8988T (cell line): ENCODE data around the gene KRTAP10-4.
"Not testable (repeated sequence)": the region's sequence is repeated elsewhere in the genome, so short reads cannot be mapped to it uniquely, and the experiment has no call there.

Source experiments
- DNase-seq: peaks from one replicate; pipeline ENCODE4 v3.0.0; 2011

The KRTAP10-4 gene

DNA sequence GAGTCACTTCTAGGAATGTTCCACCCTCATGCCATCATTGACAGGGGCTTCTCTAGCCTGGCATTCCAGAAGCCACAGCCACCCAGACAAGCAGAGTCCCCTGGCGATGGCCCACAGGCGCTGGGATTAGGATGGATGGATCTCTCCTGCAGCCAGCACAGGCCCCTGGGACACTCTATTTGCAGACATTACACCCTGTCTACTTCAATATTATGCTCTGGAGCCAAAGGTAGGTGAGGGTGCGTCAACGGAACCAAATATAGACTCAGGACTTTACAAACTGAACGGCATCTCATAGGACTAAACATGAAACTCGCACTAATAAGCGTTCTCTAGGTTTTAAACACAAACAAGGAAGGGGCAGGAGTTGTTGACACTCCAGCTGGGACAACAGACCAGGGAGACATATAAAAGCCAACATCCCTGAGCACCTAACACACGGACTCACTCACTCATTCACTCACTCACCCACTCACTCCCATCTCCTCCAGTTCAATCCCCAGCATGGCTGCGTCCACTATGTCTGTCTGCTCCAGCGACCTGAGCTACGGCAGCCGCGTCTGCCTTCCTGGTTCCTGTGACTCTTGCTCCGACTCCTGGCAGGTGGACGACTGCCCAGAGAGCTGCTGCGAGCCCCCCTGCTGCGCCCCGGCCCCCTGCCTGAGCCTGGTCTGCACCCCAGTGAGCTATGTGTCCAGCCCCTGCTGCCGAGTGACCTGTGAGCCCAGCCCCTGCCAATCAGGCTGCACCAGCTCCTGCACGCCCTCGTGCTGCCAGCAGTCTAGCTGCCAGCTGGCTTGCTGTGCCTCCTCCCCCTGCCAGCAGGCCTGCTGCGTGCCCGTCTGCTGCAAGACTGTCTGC lies 26.8 kb downstream of the KRTAP10-4 start, which contains the start of gene KRTAP10-7:
KRTAP10-7 (plus strand) TSS at position 480 of the 861 bp plus-strand sequence; CDS start at position 505, 25 bp downstream.
- not testable (repeated sequence) for DNase-seq

DNA sequence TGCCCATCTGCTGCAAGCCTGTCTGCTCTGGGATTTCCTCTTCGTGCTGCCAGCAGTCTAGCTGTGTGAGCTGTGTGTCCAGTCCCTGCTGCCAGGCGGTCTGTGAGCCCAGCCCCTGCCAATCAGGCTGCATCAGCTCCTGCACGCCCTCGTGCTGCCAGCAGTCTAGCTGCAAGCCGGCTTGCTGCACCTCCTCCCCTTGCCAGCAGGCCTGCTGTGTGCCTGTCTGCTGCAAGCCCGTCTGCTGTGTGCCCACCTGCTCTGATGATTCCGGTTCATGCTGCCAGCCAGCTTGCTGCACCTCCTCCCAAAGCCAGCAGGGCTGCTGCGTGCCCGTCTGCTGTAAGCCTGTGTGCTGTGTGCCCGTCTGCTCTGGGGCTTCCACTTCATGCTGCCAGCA lies 27.6 kb downstream of the KRTAP10-4 start:
- not testable (repeated sequence) for DNase-seq

DNA sequence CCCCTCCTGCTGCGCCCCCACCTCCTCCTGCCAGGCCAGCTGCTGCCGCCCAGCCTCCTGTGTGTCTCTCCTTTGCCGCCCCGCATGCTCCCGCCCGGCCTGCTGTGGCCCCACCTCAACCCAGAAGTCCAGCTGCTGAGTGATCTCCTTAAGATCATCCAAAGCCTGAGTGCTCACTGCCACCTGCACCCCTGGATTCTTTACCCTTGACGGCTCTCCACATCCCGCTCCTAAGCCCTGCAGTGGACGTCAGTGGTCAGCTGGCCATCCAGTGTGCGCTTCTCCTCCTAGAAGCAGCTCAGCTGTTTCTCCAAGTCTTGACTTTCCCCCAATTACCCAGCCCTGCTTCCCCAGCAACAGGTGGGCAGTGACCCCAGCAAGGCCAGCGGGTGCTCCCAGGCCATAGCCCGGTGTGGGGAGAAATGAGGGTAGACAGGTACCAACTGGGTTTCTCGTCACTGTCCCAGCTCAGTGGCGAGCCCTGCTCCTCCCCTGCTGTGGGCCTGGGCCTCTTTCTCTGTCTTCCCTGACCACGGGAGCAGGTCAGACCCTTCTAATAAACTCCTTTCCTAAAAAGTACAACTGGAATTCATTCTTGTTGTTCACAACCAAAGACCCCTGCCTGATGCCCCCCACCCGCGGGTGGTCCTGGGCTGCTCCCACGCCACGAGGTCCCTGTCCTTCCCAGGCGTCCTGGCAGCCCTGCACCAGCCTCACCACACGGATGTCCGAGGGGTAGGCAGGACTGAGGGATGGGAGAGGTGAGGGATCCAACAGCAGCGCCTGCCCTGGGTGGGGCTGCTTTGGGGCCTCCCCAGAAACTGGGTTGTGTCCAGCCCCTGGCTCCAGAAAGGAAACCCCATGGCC lies 28.3 kb downstream of the KRTAP10-4 start:
- DNase-seq, result no peak

DNA sequence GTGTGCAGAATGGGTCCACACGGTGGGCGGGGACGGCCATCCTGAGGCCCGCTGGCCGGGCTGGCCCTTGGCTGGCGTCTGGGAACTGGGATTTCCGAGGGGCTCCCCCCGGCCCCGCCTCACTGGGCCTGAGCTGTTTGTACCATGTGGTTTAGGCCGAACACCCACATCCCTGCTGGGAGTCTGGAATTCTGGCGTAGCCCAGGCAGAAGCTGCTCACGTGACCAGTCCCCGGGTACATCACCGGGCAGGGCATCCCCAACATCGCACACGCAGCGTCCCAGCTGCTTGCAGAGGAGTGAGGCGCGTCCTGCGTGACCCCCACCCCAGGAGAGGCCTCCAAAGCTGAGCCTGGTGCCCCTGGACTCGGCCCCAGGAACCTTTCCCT lies 28.9 kb downstream of the KRTAP10-4 start:
- no peak for DNase-seq

DNA sequence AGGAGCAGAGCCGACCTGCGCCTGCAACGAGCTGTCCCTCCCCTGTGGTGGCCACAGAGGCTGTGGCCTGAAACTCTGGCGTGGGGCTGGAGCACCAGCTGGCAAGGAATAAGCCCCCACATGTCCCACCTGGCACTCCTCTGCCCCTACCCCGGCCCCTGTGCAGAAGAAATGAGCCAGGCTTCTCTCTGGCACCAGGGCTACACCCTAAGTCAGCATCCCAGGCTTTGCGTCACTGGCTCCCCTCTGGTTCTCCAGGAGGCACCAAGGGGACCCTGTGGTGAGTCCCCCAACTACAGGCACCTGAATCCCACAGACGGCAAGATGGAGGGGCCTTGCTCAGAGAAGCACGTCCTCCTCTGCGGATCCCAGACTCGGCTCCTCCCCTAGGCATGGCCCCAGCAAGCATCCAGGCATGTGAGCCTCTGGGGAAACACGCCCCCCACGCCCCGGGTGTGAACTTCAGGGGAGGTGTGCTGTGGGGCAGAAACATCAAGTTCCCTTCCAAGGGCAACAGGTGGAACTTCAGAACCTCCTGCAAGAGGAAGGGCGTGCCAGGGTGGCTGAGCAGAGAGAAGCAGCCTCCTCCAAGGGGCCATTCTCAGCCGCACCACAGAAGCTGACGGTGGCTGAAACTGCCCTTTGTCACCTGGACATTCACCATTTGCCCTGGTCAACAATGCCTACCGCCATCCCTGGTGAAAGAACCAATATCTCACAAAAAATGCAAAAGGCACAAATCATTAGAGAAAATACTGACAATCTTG lies 29.8 kb downstream of the KRTAP10-4 start:
- DNase-seq, result no peak

DNA sequence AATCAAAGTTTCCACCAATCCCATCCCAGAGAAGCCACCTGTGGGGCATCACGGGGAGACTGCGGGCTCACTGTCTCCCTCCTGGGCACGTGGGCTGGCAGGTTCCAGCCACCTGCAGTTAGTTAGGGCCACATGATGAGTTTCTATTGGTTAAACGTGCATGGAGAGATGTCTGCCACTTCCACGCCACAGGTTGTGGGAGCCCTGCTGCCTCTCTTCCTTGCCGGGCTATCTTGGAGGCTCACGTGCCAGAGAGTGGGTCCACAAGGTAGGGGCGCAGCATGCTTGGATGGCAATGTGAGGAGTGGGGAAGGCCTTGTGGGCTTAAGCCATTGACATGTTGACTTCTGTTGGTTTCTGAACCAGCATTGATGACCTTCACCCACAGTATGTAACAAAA lies 30.4 kb downstream of the KRTAP10-4 start:
- no peak for DNase-seq

DNA sequence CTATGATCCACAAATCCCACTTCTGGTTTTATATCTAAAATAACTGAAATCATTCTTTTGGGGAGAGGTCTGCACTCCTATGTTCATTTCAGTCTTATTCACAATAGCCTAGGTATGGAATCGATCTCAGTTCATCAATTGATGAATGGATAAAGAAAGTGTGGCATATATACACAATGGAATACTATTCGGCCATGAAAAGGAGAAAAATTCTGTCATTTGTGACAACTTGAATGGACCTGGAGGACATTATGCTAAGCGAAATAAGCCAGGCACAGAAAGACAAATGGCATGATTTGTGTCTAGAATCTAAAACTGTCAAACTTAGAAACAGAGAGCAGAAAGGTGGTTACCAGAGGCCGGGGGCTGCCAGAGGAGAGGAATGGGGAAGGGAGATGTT lies 33.0 kb downstream of the KRTAP10-4 start:
- no peak for DNase-seq

DNA sequence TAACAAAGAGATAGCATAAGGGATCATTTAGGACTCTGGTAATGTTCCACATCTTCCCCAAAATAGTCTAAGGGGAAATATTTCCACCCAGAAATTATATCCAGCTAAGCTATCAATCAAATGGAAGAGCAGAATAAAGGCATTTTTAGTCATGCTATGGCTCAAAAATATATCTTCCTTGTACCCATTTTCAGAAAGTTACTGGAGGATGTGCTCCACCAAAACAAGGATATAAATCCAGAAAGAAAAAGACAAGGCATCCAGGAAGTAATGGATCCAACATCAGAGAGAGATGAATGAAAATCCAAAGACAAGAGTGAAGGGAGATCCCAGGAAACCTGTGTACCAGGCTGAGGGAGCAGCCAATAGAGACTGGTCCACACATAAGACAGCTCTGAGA lies 35.7 kb downstream of the KRTAP10-4 start:
- DNase-seq, result no peak

DNA sequence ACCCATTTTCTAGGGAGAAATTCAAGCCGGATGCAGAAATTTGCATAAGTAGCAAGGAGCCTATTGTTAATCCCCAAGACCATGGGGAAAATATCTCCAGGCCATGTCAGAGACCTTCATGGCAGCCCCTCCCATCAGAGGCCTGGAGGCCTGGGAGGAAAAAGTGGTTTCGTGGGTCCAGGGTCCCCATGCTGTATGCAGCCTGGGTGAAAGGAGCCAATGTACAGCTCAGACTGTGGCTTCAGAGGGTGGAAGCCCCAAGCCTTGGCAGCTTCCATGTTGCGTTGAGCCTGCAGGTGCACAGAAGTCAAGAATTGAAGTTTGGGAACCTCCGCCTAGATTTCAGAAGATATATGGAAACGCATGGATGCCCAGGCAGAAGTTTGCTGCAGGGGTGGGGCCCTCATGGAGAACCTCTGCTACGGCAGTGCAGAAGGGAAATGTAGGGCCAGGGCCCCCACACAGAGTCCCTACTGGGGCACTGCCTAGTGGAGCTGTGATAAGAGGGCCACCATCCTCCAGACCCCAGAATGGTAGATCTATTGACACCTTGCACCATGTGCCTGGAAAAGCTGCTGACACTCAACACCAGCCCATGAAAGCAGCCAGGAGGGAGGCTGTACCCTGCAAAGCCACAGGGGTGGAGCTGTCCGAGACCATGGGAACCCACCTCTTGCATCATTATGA lies 36.8 kb downstream of the KRTAP10-4 start:
- not testable (repeated sequence) for DNase-seq

DNA sequence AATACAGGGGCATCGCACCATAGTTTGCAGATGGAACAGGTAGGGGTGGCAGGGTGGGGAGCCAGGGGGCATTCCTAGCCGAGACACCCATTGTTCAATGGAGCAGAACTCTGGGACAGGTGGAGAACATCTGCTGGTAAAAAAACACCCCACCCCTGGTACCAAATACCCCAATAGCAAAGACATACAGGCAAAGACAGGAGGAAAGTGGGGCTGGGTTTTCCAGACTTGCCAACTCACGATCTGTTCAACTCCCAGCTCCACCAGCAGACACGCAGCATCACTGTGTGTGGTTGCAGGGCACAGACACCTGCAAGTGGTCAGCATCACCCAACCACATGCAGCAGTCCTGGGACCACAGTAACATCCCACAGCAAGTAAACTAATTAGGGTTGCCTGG lies 38.0 kb downstream of the KRTAP10-4 start:
- no peak for DNase-seq

DNA sequence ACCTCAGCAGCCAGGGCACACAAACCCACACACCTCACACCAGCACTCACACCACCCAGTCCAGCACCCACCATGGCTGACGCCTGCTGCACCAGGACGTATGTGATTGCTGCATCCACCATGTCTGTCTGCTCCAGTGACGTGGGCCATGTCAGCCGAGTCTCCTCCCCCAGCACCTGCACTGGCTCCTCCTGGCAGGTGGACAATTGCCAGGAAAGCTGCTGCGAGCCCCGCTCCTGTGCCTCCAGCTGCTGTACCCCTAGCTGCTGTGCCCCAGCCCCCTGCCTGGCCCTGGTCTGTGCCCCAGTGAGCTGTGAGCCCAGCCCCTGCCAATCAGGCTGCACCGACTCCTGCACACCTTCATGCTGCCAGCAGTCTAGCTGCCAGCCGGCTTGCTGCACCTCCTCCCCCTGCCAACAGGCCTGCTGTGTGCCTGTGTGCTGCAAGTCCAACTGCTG lies 38.5 kb downstream of the KRTAP10-4 start, which contains the start of gene KRTAP10-8:
KRTAP10-8 (plus strand) TSS at position 51 of the 458 bp plus-strand sequence; CDS start at position 73, 22 bp downstream.
- DNase-seq, result no peak

DNA sequence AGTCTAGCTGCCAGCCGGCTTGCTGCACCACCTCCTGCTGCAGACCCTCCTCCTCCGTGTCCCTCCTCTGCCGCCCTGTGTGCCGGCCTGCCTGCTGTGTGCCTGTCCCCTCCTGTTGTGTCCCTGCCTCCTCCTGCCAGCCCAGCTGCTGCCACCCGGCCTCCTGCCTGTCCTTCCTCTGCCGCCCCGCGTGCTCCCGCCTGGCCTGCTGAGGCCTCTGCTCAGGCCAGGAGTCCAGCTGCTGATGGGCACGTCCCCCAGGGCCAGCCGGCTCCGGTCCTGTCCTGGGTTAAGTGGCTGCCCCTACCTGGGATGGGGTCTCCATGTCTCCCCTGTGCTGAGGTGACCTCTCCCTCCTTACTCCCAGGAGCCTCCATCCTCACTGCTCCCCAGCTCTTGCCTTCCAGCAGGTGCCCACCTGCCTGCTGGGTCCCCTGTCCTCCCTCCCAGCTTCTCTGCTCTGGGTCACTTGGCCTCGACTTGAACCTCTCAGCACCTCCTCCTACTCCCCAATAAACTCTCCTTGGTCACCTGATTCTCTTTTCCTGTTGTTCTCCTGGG lies 39.2 kb downstream of the KRTAP10-4 start:
- DNase-seq, result no peak

DNA sequence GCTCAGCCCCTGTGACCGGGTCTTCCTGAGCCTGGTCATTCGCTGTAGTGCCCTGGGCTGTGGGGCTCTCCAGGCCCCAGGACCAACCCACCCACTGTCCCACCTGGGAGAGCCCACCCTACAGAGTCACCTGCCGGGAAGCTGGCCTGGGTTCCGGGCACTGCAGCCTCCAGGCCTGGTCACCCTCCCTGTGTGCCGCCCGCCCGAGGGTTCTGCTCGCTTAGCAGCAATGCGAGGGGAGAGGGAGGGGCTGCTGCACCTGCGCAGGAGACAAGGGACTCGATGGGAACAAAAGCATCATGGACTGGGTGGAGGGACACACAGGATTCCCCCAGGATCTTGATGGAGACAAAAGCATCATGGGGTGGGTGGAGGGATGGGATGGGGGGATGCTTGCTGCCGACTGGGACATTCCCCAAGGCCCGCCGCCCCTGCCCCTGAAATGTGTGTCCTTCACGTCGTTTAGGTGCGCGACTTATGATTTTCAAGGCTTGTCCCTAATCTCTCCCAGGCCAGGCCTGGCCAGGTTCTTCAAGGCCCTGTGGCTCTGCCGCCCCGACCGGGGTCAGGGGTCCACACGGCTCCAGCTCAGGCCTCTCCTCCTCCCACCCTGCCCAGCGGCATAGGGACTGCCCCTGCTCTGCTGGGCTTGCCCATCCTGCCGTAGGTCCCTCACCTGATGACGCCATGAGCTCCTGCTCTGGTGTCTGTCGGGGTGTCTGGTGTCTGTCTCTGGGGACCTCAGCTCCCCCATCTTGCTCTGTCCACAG lies 40.0 kb downstream of the KRTAP10-4 start:
- no peak for DNase-seq

DNA sequence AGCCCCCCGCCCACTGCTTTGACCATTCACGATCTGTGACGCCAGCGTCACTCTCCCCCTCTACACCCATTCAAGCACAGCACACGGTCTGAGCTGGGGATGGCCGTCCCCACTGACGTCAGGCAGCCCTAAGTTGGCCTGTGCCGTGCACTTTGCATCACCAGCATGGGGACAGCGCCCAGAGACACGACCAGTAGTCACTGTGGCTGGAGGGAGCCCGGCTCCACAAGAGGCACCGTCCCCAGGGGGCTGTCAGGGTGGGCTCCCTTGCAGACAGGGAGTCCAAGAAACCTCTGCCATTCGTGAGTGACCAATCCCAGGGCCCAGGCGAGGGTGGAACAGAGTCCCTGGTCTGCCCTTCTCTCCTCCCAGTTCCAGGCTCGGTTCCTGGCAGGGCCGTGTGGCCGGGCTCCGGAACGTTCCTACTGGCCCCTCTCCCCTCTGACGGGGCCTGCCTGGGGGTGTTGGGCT lies 40.7 kb downstream of the KRTAP10-4 start:
- no peak for DNase-seq

DNA sequence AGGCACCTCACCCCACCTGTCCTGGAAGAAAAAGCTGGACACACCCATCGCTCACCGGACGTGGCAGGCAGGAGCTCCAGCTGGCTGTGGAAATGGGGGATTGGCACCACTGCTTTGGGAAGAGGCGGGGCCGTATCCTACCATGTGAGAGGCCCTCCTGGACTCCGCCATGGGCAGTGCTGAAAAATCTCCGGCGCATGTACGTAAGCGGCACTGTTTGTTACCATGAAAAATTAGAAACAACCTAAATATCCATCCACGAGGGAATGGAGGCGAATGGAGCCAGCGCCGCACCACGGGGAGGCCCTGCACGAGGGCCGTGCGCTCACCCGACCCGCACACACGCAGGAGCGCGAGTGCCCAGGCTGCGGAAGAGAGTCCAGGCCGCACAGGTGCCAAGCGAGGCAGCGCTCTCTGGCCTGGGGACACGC lies 41.4 kb downstream of the KRTAP10-4 start:
- no peak for DNase-seq

DNA sequence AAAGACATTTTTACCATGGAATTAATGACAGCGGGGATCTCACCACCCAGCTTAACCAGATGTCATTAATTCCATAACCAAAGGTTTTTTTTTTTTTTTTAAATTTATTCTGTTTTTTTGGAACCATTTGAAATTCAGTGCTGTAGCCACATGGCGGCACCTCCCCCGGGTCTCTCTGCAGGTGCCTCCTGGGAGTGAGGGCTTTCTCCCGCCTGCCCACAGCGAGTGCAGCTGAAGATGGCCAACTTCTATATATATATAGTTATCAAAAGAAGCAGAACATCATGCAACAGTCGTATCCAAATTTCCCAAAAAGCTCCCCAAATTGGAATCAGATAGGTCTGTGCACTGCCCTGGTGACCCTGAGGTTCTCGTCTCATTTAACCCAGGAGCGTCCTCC lies 41.9 kb downstream of the KRTAP10-4 start:
- DNase-seq, result no peak

DNA sequence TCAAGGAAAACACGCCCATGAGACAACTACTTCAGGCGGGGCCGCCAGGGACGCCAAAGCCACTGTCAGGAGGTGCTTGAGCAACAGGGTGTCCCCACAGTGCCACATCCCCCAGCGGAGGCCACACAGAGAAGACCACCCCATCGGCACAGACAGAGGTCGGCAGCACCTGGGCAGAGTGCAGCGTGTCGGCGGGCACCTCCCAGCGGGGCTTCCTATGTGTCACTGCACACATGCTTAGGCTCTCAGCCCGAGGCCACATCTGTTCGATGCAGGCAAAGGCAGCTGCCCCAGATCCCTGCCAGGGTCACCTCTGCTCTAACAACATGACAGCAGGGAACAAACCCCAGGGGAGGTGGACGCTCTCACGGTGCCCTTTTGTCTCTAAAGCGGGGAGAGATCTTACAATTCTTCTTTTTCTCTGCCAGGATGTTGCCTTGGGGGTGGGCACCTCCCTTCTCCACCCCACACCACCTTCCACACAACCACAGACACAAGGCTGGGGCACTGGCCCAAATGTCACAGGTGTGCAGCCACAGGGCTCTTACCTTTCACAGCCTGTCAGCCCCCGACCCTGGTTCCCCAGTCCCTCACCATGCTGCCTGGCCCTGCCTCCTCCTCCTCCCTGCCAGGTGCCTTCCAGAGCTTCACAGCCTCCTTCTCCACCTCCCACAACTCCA lies 42.5 kb downstream of the KRTAP10-4 start:
- no peak for DNase-seq

DNA sequence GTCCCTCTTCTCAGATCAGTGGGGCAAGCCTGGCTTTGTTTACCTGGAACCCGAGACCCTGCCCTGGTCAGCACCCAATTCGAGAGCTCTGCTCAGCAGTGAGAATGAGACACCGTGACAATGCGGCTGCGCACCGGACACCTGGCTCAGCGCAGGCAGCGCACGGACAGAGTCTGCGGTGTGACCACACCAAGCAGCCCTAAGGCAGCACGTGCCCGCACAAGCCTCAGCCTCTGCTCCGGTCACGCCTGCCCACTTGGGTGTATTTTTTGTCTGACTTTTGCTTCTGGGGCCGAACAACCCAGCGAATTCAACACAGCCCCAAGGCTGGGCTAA lies 43.0 kb downstream of the KRTAP10-4 start:
- DNase-seq, result no peak

DNA sequence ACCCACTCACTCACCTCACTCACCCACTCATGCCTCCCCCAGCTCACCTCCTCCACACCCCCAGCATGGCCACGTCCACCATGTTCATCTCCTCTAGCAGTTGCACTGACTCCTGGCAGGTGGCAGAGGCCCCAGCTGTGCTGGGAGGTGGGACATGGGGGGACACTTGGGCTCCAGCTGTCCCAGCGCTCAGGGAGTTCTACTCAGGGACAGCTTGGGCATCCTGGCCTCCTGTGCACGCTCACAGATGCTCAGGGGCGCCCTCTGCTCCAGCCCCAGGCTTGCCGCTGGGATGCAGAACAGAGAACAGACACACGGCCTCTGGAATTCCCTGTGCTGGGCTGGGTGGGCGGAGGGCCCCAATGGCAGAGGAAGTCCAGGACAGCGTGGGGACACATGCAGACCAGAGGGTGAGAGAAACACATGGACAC lies 43.6 kb downstream of the KRTAP10-4 start:
- no peak for DNase-seq

DNA sequence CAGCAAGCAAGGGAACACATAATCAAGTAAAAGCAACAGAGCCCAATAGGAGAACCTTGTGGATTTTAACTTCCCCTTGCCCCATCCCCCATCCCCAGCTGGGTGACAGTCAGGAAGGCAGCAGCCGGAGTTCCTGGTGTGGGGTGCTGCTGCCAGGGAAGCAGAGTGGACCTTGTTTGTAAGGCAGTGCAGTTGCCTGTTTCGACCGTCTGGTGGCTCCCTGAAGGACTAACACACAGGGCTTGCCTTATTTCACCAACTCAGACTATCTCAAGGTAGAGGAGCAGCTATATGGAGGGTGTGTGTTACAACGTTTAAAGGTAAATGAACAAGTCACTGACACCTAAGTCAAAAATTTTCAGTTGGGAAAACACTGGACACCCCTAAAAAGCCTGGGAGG lies 45.0 kb downstream of the KRTAP10-4 start:
- DNase-seq, result peak; percentile 35
